A549 treated with CORT108297 at 1 μM for 4 hours (cell line): ENCODE results near the gene ATXN1. TPM values are rescaled to one million over a fixed set of nuclear protein-coding genes. Genes with fewer than 3 reads are reported as not detected.

Experiments used
- total RNA-seq: library from RNA; stranded (reverse); fragments of 200-300 nt; extraction: Qiagen RNA extraction; gene quantifications from 5 replicates; pipeline ENCODE4 v1.2.3, GENCODE V29; 2022

ATXN1 gene
- total RNA-seq, result 2.0 to 3.8 TPM (median 3.7 TPM) in 5 replicates

DNA sequence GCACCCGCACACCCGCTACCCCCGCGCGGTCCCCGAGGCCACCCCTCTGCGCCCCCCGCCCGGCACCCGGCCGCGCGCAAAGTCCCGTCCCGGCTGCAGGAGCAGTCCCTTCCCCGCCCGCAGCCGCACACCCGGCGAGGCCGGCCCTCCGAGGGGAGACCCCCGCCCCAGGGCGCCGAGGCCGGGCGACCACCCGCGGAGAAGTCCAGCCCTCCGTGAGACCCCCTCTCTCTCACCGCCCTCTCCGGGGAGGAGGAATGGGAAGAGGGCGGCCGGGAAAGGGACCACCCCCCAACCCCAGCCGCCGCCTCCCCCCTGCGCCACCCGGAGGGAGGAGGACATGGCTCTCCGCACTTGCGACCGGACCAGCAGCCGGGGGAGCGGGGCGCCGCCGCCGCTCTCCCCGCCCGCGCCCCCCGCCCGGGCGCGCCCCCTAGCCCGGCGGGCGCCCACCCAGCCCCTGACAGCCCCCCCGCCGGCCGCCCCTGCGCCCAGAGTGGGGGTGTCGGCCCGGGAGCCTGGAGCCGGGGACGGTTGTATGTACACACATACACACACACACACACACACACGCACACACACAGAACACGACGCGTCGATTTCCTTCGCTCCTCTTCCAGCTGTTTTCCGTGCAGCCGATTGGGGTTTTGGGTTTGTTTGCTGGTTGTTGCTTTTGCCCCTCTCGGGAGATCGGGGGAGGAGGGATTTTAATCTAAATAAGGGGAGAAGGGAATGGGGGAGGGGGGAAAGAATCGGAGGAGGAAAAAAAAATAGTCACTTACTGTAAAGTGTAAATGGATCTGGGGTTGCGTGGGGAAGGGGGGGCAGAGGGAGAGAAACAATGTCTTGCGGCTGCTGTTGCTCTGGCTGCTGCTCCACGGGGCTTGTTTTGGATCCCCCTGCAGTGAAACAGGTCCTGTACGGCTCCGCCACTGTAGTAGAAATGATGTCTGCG is at the start of gene ATXN1:
Gene ATXN1 (minus strand): TSS at position 945 of the 955 bp plus-strand sequence.

